Naive thymus-derived CD4-positive, alpha-beta T cell (primary cell): ENCODE results near the gene CRADD. TPM values are rescaled to one million over a fixed set of nuclear protein-coding genes. Genes with fewer than 3 reads are reported as not detected.

ENCODE experiments used
- ATAC-seq: fragments of 150-1000 bp; cut with Tn5 transposase; 2 replicates; pipeline ENCODE4 v1.10.0; 2021; ENCODE audit warnings: mild to moderate bottlenecking, moderate library complexity
- CTCF ChIA-PET: fragments of 350-600 bp; sonication (Branson Sonifier 250); formaldehyde crosslinking; loops from one replicate; lab custom pipeline; 2021; ENCODE audit warnings: antibody characterized with exemption; lab: Charles Lee
- POLR2A ChIA-PET: fragments of 350-600 bp; sonication (Branson Sonifier 250); formaldehyde crosslinking; loops from one replicate; lab custom pipeline; 2021; ENCODE audit warnings: antibody characterized with exemption, inconsistent platforms; lab: Charles Lee
- DNase-seq, 9 donors: peaks; one replicate each; pipeline versions ENCODE4 v3.0.0 to v3.0.0-alpha.2; 2020 to 2022; ENCODE audit warnings: mixed read lengths in 1 of 9
- H3K27ac ChIP-seq: one replicate; pipeline ENCODE4 v1.7.0; 2013; ENCODE audit warnings: mild to moderate bottlenecking, low read depth, low read length, moderate library complexity
- H3K27me3 ChIP-seq, 2 donors: one replicate each; pipeline ENCODE4 v1.7.0; 2013; ENCODE audit warnings: low read length in 2 of 2, mild to moderate bottlenecking in 2 of 2, moderate library complexity in 2 of 2; ENCODE audit not compliant: control insufficient read depth in 2 of 2, insufficient read depth in 2 of 2
- H3K36me3 ChIP-seq, 3 experiments: 1 replicate in 2 of 3; 2 replicates in 1 of 3; pipeline ENCODE4 v1.7.0; 2013; ENCODE audit warnings: low read length in 3 of 3, mild to moderate bottlenecking in 3 of 3, moderate library complexity in 1 of 3; ENCODE audit not compliant: insufficient read depth in 3 of 3, control insufficient read depth in 2 of 3
- H3K4me1 ChIP-seq, 2 donors: one replicate each; pipeline ENCODE4 v1.7.0; 2013; ENCODE audit warnings: low read length in 2 of 2, mild to moderate bottlenecking in 2 of 2, moderate library complexity in 1 of 2; ENCODE audit not compliant: control insufficient read depth in 2 of 2, insufficient read depth in 2 of 2
- H3K4me3 ChIP-seq: 2 replicates; pipeline ENCODE4 v1.7.0; 2013; ENCODE audit warnings: mild to moderate bottlenecking, low read length
- H3K9me3 ChIP-seq, 3 experiments: 1 replicate in 2 of 3; 2 replicates in 1 of 3; pipeline ENCODE4 v1.7.0; 2013; ENCODE audit warnings: low read length in 3 of 3; ENCODE audit not compliant: control insufficient read depth in 2 of 3
- H3K27ac Mint-ChIP-seq, 9 donors: one replicate each; pipeline ENCODE4 v1.8.0; 2020 to 2022; ENCODE audit warnings: mixed read lengths in 9 of 9, mild to moderate bottlenecking in 8 of 9, moderate library complexity in 5 of 9, inconsistent platforms in 2 of 9
- H3K27me3 Mint-ChIP-seq, 5 donors: one replicate each; pipeline ENCODE4 v1.8.0; 2021 to 2022; ENCODE audit warnings: mixed read lengths in 5 of 5, mild to moderate bottlenecking in 1 of 5
- H3K36me3 Mint-ChIP-seq, 5 donors: one replicate each; pipeline ENCODE4 v1.8.0; 2020 to 2022; ENCODE audit warnings: mixed read lengths in 5 of 5, mild to moderate bottlenecking in 3 of 5, inconsistent platforms in 1 of 5
- H3K4me1 Mint-ChIP-seq, 7 donors: one replicate each; pipeline ENCODE4 v1.8.0; 2020 to 2022; ENCODE audit warnings: mixed read lengths in 7 of 7, mild to moderate bottlenecking in 3 of 7, inconsistent platforms in 1 of 7
- H3K4me3 Mint-ChIP-seq, 10 donors: one replicate each; pipeline ENCODE4 v1.8.0; 2020 to 2022; ENCODE audit warnings: mild to moderate bottlenecking in 10 of 10, mixed read lengths in 10 of 10, moderate library complexity in 6 of 10, inconsistent platforms in 2 of 10
- H3K9me3 Mint-ChIP-seq, 11 donors: one replicate each; pipeline ENCODE4 v1.8.0; 2020 to 2022; ENCODE audit warnings: mixed read lengths in 11 of 11, mild to moderate bottlenecking in 4 of 11, inconsistent platforms in 1 of 11, moderate library complexity in 1 of 11
- intact Hi-C, 2 donors: fragments of 100-400 bp; cut with micrococcal nuclease; formaldehyde crosslinking; loops; one replicate each; pipeline ENCODE4 v1.15.1; 2023
- polyA plus RNA-seq, 2 donors: library from polyadenylated mRNA; unstranded; fragments of 300-500 nt; fragmentation: Illumina TruSeq; gene quantifications; one replicate each; pipeline ENCODE4 v1.2.3, GENCODE V29; 2021
- total RNA-seq, 6 experiments: library from RNA in 5 of 6; stranded (reverse) in 5 of 6; gene quantifications; 1 replicate in 5 of 6; 2 replicates in 1 of 6; pipeline ENCODE4 v1.2.3 and lab custom pipeline; 2021 to 2026

The CRADD gene
- total and polyA plus RNA-seq, 7 experiments from 2014 or later = 11.4 to 17.1 (median 13.8) TPM

GRCh38 chr12:93902192-93902591 is 225.0 kb downstream of the CRADD start:
- CTCF ChIA-PET = no interaction called here
- ATAC-seq (no peak), DNase-seq (no peak)
- intact Hi-C loops = no loop called here
- Histone ChIP-seq H3K27ac (no peak overlapping the region), H3K36me3 (no peaks in the 10 kb centered on the region), H3K27me3 (no peaks in the 10 kb centered on the region), H3K4me3 (no peak overlapping the region), H3K9me3 (no peaks in the 10 kb centered on the region), H3K4me1 (peaks cover 0 to 15% of the 10 kb centered on the region in 2 donors)
- Mint-ChIP-seq H3K9me3 (peaks cover 0 to 14% (median 5%) of the 10 kb centered on the region in 11 donors), H3K36me3 (peaks cover 0 to 29% (median 6%) of the 10 kb centered on the region in 5 donors), H3K27me3 (no peaks in the 10 kb centered on the region), H3K4me3 (no peak overlapping the region), H3K4me1 (peaks cover 11 to 68% (median 31%) of the 10 kb centered on the region in 7 donors), H3K27ac (no peak overlapping the region)
- POLR2A ChIA-PET = no interaction called here

GRCh38 chr12:93902736-93903562 is 225.8 kb downstream of the CRADD start:
- DNase-seq (no peak), ATAC-seq (no peak)
- intact Hi-C loops = no loop called here
- Mint-ChIP-seq H3K9me3 (peaks cover 0 to 12% (median 5%) of the 10 kb centered on the region in 11 donors), H3K27me3 (no peaks in the 10 kb centered on the region), H3K4me3 (no peak overlapping the region), H3K4me1 (peaks cover 11 to 60% (median 27%) of the 10 kb centered on the region in 7 donors), H3K36me3 (peaks cover 0 to 26% (median 6%) of the 10 kb centered on the region in 5 donors), H3K27ac (peak overlapping the region in 2 of 9 donors; percentile 28 to 51)
- Histone ChIP-seq H3K36me3 (no peaks in the 10 kb centered on the region), H3K27ac (no peak overlapping the region), H3K27me3 (no peaks in the 10 kb centered on the region), H3K4me1 (peaks cover 0 to 15% of the 10 kb centered on the region in 2 donors), H3K4me3 (no peak overlapping the region), H3K9me3 (no peaks in the 10 kb centered on the region)
- CTCF ChIA-PET = no interaction called here
- POLR2A ChIA-PET = no interaction called here

- Mint-ChIP-seq H3K27me3 (no peaks in the 10 kb centered on the region), H3K4me1 (peaks cover 3 to 48% (median 16%) of the 10 kb centered on the region in 7 donors), H3K4me3 (no peak overlapping the region), H3K9me3 (peaks cover 0 to 12% (median 5%) of the 10 kb centered on the region in 11 donors), H3K27ac (no peak overlapping the region), H3K36me3 (peaks cover 0 to 22% (median 6%) of the 10 kb centered on the region in 5 donors)
- intact Hi-C loops = no loop called here
- Histone ChIP-seq H3K4me1 (peaks cover 0 to 6% of the 10 kb centered on the region in 2 donors), H3K36me3 (no peaks in the 10 kb centered on the region), H3K27ac (no peak overlapping the region), H3K27me3 (no peaks in the 10 kb centered on the region), H3K9me3 (no peaks in the 10 kb centered on the region), H3K4me3 (no peak overlapping the region)
- DNase-seq (no peak), ATAC-seq (no peak)
- POLR2A ChIA-PET = no interaction called here
- CTCF ChIA-PET = no interaction called here
These were observed 226.9 kb downstream of the CRADD start for GRCh38 chr12:93904124-93904523.

- no peaks in the 10 kb centered on the region for H3K27me3 ChIP-seq
- H3K27ac ChIP-seq = no peak overlapping the region
- Mint-ChIP-seq H3K4me1 (peaks cover 0 to 20% (median 0%) of the 10 kb centered on the region in 7 donors), H3K9me3 (peaks cover 0 to 6% (median 0%) of the 10 kb centered on the region in 11 donors), H3K27ac (no peak overlapping the region), H3K4me3 (no peak overlapping the region), H3K27me3 (no peaks in the 10 kb centered on the region), H3K36me3 (peaks cover 0 to 9% (median 0%) of the 10 kb centered on the region in 5 donors)
- no peaks in the 10 kb centered on the region for H3K4me1 ChIP-seq
- ChIA-PET CTCF (no interaction called here), POLR2A (no interaction called here)
- ATAC-seq (no peak), DNase-seq (no peak)
- intact Hi-C loops = no loop called here
- H3K36me3 ChIP-seq = no peaks in the 10 kb centered on the region
- no peak overlapping the region for H3K4me3 ChIP-seq
- H3K9me3 ChIP-seq = no peaks in the 10 kb centered on the region
These were observed 231.1 kb downstream of the CRADD start for GRCh38 chr12:93908264-93908663.

GRCh38 chr12:93908846-93909567 is 231.8 kb downstream of the CRADD start:
- no peak for ATAC-seq
- intact Hi-C loops = no loop called here

GRCh38 chr12:93911396-93911795 is 234.2 kb downstream of the CRADD start:
- ATAC-seq (no peak), DNase-seq (no peak)
- Mint-ChIP-seq H3K4me1 (peaks cover 0 to 5% (median 0%) of the 10 kb centered on the region in 7 donors), H3K36me3 (no peaks in the 10 kb centered on the region), H3K27me3 (no peaks in the 10 kb centered on the region), H3K4me3 (no peak overlapping the region), H3K9me3 (peaks cover 0 to 6% (median 0%) of the 10 kb centered on the region in 11 donors), H3K27ac (no peak overlapping the region)
- Histone ChIP-seq H3K27me3 (no peaks in the 10 kb centered on the region), H3K36me3 (no peaks in the 10 kb centered on the region), H3K4me3 (no peak overlapping the region), H3K4me1 (no peaks in the 10 kb centered on the region), H3K27ac (no peak overlapping the region), H3K9me3 (no peaks in the 10 kb centered on the region)
- CTCF ChIA-PET = no interaction called here
- POLR2A ChIA-PET = interaction anchor here (0.8 kb wide), 1 partner anchor 45 kb away, joined by 3 read pairs; no protein-coding TSS in a partner anchor
- intact Hi-C loops = loop anchor here in 1 of 2 donors (2.0 kb wide), 1 partner anchor 483 kb away; no protein-coding TSS in a partner anchor

More at GRCh38 chr12:93908846-93909567, 231.8 kb downstream of the CRADD start:
- ChIA-PET POLR2A (no interaction called here), CTCF (no interaction called here)
- Histone ChIP-seq H3K36me3 (no peaks in the 10 kb centered on the region), H3K4me1 (no peaks in the 10 kb centered on the region), H3K4me3 (no peak overlapping the region), H3K27ac (no peak overlapping the region), H3K27me3 (no peaks in the 10 kb centered on the region), H3K9me3 (no peaks in the 10 kb centered on the region)
- Mint-ChIP-seq H3K9me3 (peaks cover 0 to 6% (median 0%) of the 10 kb centered on the region in 11 donors), H3K4me1 (peaks cover 0 to 13% (median 0%) of the 10 kb centered on the region in 7 donors), H3K36me3 (peaks cover 0 to 3% (median 0%) of the 10 kb centered on the region in 5 donors), H3K4me3 (no peak overlapping the region), H3K27me3 (no peaks in the 10 kb centered on the region), H3K27ac (no peak overlapping the region)
- DNase-seq = no peak
